ENCODE results near the gene SARS2.

The SARS2 gene

GRCh38 chr19:38917921-38918491, 12.6 kb downstream of the SARS2 start:
- DNase-seq (ENCODE audit: low read depth, low spot score): no peak

GRCh38 chr19:38917516-38917915, 13.0 kb downstream of the SARS2 start:
- DNase-seq (ENCODE audit: low read depth, low spot score): no peak

- DNase-seq (ENCODE audit: low read depth, low spot score): no peak
These were observed 14.9 kb downstream of the SARS2 start for GRCh38 chr19:38915329-38916321.

GRCh38 chr19:38913958-38914357, 16.6 kb downstream of the SARS2 start:
- DNase-seq (ENCODE audit: low read depth, low spot score): no peak

- DNase-seq (ENCODE audit: low read depth, low spot score): no peak
These were observed 17.7 kb downstream of the SARS2 start for GRCh38 chr19:38912600-38913514.

- DNase-seq (ENCODE audit: low read depth, low spot score): no peak
These were observed 19.1 kb downstream of the SARS2 start for GRCh38 chr19:38911388-38912001.

- DNase-seq (ENCODE audit: low read depth, low spot score): no peak
These were observed 20.1 kb downstream of the SARS2 start for GRCh38 chr19:38910488-38910887.

DNA sequence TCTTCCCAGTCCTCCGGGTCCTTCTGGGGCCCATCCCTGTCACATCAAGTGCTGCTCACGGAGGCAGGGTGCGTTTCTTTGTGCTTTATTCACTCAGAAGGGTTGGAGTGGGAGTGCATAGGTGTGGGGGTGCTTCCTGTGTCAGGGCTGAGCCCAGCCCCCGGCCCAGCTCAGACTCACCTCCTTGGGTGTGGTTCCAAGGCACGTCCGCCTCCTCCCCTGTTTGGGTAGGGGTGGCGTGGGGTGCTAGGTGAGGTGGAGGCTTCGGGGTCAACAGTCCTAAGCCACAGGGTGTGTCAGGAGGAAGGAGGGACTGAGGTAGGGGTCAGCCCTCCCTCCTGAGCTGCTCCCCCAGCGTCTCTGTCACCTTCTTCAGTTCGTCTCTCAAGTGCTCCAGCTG, 21.7 kb downstream of the SARS2 start:
- no peak for DNase-seq (ENCODE audit: low read depth, low spot score)

GRCh38 chr19:38907670-38908069, 22.9 kb downstream of the SARS2 start:
- no peak for DNase-seq (ENCODE audit: low read depth, low spot score)

DNA sequence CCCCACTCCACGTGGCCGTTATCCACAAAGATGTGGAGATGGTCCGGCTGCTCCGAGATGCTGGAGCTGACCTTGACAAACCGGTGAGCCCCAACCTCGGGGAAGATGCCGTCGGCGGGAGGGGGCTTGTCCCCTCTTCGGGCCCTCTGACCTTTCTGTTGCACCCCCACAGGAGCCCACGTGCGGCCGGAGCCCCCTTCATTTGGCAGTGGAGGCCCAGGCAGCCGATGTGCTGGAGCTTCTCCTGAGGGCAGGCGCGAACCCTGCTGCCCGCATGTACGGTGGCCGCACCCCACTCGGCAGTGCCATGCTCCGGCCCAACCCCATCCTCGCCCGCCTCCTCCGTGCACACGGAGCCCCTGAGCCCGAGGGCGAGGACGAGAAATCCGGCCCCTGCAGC, 23.3 kb downstream of the SARS2 start:
- no peak for DNase-seq (ENCODE audit: low read depth, low spot score)

DNA sequence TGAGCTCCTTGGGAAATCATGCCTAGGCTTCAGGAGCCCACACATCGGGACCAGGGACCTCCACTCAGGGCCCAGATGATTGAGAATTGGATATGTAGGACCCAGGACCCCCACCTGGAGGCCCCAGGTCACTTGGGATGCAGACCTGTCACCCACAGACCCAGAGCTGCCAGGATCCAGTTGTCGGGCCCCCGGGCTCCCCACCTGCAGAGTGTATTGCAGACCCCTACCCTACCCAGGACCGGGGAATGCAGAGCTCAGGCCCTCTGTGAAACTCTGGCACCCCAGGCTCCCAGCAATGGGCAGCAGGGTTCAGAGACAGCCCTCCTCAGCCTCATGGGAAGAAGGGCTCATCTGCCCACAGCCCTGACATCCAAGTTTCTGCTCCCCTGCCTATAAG, 24.9 kb downstream of the SARS2 start:
- DNase-seq (ENCODE audit: low read depth, low spot score): no peak

DNA sequence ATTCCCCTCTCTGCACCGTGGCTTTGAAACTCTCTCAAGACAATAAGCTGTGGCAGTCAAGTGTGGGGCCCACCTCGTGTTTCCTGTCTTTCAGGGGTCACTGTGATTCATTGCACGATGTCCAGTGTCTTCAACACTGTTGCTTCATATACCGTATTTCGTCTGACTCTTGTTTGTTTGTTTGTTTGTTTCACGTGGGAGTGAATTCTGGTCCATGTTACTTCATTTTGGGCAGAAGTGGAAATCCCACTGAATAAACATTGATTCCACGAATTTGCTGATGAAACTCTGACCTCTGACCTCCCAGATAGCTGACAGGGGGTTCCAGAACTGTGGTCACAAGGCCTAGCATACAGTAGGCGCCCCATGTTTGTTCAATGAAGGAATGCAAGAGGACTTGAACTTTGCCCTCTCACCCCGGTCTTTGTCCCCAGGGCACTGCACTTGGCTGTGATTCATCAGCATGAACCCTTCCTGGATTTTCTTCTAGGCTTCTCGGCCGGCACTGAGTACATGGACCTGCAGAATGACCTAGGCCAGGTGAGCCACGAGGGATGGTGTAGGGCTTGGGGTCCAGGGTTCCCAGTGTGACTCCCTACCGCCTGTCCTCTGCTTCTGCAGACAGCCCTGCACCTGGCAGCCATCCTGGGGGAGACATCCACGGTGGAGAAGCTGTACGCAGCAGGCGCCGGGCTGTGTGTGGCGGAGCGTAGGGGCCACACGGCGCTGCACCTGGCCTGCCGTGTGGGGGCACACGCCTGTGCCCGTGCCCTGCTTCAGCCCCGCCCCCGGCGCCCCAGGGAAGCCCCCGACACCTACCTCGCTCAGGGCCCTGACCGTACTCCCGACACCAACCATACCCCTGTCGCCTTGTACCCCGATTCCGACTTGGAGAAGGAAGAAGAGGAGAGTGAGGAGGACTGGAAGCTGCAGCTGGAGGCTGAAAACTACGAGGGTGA, 25.7 kb downstream of the SARS2 start:
- no peak for DNase-seq (ENCODE audit: low read depth, low spot score)

GRCh38 chr19:38901683-38902082, 28.9 kb downstream of the SARS2 start:
- DNase-seq (ENCODE audit: low read depth, low spot score): no peak

DNA sequence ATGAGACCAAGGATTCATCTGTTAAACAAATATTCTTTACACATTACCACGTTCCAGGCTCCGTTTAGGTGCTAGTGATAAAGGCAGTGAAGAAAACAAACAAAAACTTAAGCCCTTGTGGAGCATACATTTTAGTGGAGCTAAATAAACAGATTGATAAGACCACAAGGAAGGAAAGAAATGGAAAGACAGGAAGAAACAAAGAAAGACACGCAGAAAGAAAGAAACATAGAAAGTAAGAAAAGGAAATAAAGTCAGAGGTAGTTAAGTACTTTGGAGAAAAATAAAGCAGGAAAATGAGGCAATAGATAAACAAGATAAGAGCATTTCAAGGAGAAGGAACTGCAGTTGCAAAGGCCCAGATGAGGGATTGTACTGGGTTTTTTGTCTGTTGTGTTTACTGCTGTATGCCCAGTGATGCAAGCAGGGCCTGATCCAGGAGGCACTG, 29.8 kb downstream of the SARS2 start:
- no peak for DNase-seq (ENCODE audit: low read depth, low spot score)

DNA sequence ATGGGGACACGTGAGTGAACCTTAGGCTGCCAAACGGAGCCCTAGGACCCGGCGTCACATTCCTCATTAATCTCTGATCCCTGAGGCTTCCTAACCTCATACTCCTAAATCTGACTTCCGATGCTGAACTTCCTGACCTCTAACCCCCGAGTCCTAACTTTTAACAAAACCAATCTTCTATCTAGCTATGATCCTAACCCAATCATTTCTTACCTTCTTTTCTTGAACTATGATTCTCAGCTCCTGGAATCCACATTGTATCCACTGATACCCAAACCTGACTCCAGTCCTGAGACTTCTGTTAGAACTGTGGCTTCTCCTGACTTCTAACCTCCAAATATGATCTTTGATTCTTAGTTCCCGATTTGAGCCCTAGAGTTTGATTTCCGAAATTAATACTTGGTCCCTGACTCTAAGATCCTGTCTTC, 30.3 kb downstream of the SARS2 start:
- peak; percentile 10 for DNase-seq (ENCODE audit: low read depth, low spot score)

GRCh38 chr19:38899447-38900201, 30.9 kb downstream of the SARS2 start, which contains the start of the genes NFKBIB and SIRT2:
TSS of gene NFKBIB (plus strand) at chr19:38899969. CDS start at chr19:38900033, 64 bp downstream.
TSS of gene SIRT2 (minus strand) at chr19:38899618. CDS start at chr19:38899521, 97 bp downstream.
- peak; percentile 99 for DNase-seq (ENCODE audit: low read depth, low spot score)

DNA sequence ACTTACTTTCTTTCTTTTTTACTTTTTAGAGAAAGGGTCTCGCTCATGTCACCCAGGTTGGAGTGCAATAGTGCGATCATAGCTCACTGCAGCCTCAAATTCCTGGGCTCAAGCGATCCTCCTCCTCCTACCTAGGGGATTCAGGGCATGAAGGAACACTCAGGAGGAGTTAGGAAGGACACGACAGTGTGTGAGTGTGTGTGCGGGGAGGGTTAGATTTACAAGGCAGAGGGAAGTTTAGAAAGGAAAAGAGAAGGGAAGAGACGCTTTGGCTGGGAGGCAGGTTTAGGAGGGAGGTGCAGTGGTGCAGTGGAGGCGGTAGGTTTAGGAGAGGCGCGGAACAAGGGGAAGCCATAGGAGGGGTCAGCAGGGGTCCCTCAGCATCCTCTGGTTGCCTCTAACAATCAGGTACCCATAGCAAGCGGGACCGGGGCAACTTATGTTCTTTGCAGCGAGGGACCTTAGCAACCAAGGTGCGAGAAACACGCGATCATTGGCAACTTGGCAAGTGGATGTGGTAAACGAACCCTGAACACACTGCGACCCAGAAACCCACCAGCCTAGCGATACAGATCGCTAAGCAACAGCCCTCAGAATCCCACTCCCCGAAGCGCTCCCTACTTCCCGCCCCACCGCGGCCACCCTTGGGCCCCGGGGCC, 31.6 kb downstream of the SARS2 start:
- no peak for DNase-seq (ENCODE audit: low read depth, low spot score)

DNA sequence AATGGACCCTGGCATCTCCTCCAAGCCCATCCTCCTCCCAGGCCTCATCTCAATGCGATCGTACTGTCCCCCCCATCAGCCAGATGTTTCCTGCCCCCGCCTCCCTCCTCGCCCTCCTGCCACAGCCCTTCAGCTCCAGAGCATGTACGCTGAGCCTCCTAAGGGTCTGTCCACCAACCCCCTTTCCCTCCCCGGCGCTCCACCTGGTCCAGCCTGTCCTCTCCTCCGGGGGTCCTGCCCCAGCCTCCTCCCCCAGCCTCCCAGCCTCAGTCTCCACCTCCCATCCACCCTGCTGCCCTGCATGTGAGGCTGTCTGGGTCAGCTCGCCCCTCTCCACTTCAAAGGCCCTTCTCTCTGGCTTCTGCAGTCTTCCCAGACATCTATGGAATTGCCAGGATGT, 35.6 kb downstream of the SARS2 start:
- DNase-seq (ENCODE audit: low read depth, low spot score): no peak

DNA sequence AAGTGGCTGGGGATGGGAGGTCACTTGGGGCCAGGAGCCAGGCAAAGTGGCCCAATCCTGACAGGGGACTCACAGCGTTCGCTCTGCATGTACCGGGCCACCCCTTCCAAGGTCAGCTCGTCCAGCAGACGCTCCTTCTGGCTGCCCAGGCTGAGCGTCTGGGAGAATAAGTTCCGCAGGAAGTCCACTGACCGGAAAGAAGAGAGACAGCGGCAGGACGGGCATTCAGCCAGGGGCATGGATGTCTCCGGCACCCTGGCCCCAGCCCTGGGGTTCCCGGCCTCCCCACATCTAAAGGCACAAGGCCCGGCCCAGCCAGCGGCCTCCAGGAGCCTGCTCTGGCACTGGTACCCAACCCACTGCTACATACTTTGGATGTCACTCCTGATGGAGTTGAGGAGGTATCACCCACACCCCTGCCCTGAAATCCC, 37.2 kb downstream of the SARS2 start:
- DNase-seq (ENCODE audit: low read depth, low spot score): no peak
